ENCODE measurements around the gene GPR55.

GPR55 gene

DNA sequence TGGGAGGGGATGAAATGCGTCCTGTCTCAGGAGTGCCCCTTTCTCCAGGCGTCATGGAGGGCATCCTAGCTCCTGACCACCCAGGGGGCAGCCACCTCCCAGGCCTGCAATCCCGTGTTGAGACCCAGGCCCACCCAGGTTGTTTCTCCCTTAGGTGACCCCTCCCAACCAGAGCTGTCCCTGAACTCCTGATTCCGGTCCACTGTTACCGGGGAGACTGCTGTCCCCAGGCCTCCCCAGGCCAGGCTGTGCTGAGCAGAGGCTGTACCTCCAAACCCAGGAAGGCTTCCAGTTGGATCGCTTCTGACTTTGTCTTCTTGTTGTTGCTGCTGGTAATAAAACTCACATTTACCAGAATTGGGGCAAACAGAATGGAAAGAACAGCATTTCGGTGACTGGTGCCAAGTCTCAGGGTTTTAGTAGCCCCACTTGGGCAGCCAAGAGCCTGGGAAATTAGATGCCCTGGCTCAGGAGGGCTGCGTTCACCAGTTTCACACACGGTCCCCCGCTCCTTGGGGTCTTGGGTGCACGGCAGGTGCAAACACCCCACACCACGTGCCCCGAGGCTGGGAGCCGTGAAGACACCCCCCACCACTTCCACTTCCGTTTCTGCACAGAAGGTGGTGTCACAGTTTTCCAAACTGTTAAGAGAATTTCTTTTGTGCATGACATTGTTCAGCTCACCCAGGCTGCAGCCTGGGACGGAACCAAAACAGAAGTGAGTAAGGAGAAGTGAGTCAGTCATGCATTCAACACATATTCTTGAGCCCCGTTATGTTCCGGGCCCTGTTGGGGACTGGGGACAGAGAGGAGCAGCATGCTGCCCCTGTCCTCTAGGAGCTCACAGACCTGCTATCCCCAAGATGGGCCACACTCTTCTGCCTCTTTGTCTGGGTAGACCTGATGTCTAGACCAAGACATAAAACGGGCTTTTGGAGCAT is 30.9 kb downstream of the GPR55 start:
- no peak for TF ChIP-seq ZFX (IDR thresholded peaks at IDR 0.05; ENCODE audit: borderline replicate concordance)
- TF ChIP-seq, protein P1, sequence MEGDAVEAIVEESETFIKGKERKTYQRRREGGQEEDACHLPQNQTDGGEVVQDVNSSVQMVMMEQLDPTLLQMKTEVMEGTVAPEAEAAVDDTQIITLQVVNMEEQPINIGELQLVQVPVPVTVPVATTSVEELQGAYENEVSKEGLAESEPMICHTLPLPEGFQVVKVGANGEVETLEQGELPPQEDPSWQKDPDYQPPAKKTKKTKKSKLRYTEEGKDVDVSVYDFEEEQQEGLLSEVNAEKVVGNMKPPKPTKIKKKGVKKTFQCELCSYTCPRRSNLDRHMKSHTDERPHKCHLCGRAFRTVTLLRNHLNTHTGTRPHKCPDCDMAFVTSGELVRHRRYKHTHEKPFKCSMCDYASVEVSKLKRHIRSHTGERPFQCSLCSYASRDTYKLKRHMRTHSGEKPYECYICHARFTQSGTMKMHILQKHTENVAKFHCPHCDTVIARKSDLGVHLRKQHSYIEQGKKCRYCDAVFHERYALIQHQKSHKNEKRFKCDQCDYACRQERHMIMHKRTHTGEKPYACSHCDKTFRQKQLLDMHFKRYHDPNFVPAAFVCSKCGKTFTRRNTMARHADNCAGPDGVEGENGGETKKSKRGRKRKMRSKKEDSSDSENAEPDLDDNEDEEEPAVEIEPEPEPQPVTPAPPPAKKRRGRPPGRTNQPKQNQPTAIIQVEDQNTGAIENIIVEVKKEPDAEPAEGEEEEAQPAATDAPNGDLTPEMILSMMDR (IDR thresholded peaks at IDR 0.05), result no peak
- no peak overlapping the region for H3K27ac ChIP-seq

DNA sequence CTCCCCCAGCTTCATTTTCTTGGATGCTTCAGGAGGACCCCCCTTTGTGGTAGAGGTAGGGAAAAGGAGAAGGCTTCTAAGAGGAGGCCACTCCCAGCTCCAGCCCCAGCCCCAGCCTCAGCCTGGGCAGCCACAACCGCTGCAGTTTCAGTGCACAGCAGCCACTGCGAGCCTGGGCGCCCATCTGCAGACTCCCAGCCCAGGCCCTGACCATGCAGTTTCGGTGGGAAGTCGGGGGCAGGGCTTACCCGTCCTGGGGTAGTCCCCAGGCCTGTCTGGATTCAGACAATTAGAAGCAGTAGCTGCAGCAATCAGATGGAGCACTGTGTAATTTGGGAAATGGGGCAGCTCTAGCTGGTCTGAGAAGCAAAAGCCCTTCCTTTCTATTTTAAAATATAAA is 31.7 kb downstream of the GPR55 start:
- TF ChIP-seq, protein P1 (IDR thresholded peaks at IDR 0.05), result no peak
- no peak overlapping the region for H3K27ac ChIP-seq

DNA sequence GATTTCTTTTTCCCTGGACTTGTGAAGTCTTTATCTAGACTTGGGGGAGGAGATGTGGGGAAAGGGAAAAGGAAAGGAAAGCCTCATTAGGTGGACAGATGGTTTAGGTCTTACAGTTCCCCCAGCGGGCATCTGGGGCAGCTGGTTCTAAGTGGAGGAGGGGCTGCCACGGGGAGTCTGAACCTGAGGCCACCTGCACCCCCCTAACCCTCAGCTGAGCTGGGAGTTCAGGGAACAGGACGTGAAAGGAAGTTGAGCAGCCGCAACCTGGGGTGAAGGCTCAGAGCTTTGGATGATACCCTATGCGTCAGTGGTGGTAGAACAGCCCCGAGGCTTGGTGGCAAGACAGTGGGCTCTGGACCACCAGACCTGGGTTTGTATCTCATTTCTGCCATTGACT is 33.5 kb downstream of the GPR55 start:
- TF ChIP-seq, protein P1 (IDR thresholded peaks at IDR 0.05), result no peak
- TF ChIP-seq ZFX (IDR thresholded peaks at IDR 0.05; ENCODE audit: borderline replicate concordance), result no peak
- no peak overlapping the region for H3K27ac ChIP-seq

DNA sequence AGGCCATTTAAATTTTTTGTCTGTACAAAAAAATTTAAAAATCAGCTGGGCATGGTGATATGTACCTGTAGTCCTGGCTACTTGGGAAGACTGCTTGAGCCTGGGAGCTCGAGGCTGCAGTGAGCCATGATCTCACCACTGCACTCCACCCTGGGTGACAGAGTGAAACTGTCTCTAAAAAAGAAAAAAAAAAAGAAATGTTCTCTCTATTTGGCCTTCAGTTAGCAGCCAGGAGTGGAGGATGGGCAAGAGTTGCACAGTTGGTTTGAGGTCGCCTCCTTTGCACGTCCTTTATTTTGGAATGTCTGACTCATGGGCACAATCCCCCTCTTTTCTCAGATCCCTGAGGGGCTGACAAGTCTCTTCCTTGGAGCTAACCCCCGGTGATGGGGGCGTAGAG is 34.0 kb downstream of the GPR55 start:
- TF ChIP-seq, protein P1 (IDR thresholded peaks at IDR 0.05), result no peak
- TF ChIP-seq ZFX (IDR thresholded peaks at IDR 0.05; ENCODE audit: borderline replicate concordance), result no peak
- no peak overlapping the region for H3K27ac ChIP-seq

- no peak overlapping the region for H3K27ac ChIP-seq
- TF ChIP-seq ZFX (IDR thresholded peaks at IDR 0.05; ENCODE audit: borderline replicate concordance), result no peak
- TF ChIP-seq, protein P1 (IDR thresholded peaks at IDR 0.05), result no peak
Measured at GRCh38 chr2:230890646-230891045, 34.4 kb downstream of the GPR55 start.

DNA sequence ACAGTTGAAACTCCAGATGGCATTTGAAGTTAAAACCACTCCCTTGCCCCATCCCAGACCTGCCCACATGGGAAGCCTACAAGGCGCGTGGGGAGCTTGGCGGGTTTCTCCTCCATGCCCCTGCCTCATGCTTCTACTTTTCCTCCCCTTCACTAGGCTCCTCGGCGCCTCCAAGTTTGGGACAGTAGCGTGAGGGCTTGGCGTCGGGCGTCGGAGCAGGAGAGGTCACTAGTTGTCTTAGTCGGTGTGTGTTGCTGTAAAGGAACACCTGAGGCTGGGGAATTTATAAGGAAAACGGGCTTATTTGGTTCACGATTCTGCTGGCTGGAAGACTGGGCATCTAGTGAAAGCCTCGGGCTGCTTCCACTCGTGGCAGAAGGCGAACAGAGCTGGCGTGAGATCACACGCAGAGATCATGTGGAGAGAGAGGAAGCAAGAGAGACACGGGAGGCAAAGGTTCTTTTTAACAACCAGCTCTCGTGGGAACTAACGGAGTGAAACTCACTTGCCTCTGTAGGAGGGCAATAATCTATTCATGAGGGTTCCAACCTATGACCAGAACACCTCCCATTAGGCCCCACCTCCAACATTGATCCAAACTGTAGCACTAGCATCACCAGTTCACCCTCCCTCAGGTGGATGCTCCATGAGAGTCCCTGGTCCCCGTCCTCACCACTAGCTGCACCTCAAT is 35.0 kb downstream of the GPR55 start:
- no peak for TF ChIP-seq ZFX (IDR thresholded peaks at IDR 0.05; ENCODE audit: borderline replicate concordance)
- TF ChIP-seq, protein P1 (IDR thresholded peaks at IDR 0.05), result no peak
- no peak overlapping the region for H3K27ac ChIP-seq

Measured in 22Rv1 (cell line).